ENCODE measurements around the gene ZNF620.

ZNF620 gene

GRCh38 chr3:40476478-40477470 is 29.1 kb upstream of the ZNF620 start, which contains the start of gene ZNF619:
TSS of gene ZNF619 (plus strand) at chr3:40477122. CDS start at chr3:40477980, 858 bp downstream.
- peak within 1 kb of the TSS; percentile 90 for H3K4me3 ChIP-seq (ENCODE audit: low read length)
- DNase-seq (ENCODE audit: low read depth): peak; percentile 74
- TF ChIP-seq, protein P1, sequence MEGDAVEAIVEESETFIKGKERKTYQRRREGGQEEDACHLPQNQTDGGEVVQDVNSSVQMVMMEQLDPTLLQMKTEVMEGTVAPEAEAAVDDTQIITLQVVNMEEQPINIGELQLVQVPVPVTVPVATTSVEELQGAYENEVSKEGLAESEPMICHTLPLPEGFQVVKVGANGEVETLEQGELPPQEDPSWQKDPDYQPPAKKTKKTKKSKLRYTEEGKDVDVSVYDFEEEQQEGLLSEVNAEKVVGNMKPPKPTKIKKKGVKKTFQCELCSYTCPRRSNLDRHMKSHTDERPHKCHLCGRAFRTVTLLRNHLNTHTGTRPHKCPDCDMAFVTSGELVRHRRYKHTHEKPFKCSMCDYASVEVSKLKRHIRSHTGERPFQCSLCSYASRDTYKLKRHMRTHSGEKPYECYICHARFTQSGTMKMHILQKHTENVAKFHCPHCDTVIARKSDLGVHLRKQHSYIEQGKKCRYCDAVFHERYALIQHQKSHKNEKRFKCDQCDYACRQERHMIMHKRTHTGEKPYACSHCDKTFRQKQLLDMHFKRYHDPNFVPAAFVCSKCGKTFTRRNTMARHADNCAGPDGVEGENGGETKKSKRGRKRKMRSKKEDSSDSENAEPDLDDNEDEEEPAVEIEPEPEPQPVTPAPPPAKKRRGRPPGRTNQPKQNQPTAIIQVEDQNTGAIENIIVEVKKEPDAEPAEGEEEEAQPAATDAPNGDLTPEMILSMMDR (conservative IDR thresholded peaks at IDR 0.05; ENCODE audit: low read length): no peak

DNA sequence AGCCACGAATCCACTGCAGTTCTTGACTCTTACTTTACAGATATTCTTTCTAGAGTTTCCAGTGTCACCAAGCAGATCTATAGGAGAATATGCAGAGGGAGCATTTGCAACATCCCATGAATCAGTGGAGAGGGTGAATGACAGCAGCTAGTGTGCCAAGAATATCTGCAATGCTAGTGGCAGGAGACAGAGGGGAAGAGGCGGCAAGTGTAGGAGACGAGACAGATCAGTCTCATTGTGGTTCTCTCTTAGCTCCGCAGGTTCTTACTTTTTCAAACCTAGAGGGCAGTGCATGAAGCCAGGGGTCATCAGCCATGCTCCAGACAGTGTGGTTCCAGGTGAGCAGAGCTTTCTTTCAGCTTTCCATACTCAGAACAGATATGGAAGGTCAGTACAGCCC is 28.2 kb upstream of the ZNF620 start:
- TF ChIP-seq, protein P1 (conservative IDR thresholded peaks at IDR 0.05; ENCODE audit: low read length): no peak
- peak overlapping the region; percentile 90 for H3K4me3 ChIP-seq (ENCODE audit: low read length)
- DNase-seq (ENCODE audit: low read depth): no peak

DNA sequence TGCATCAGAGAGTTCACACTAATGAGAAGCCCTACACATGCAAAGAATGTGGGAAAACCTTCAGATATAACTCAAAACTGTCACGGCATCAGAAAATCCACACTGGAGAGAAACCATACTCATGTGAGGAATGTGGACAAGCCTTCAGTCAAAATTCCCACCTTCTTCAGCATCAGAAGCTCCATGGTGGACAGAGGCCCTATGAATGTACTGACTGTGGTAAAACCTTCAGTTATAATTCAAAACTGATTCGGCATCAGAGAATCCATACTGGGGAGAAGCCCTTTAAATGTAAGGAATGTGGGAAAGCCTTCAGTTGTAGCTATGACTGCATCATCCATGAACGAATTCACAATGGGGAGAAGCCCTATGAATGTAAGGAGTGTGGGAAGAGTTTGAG is 18.7 kb upstream of the ZNF620 start:
- no peak overlapping the region for H3K4me3 ChIP-seq (ENCODE audit: low read length)
- TF ChIP-seq, protein P1 (conservative IDR thresholded peaks at IDR 0.05; ENCODE audit: low read length): no peak
- DNase-seq (ENCODE audit: low read depth): no peak

GRCh38 chr3:40490916-40491315 is 14.9 kb upstream of the ZNF620 start:
- no peak for DNase-seq (ENCODE audit: low read depth)
- TF ChIP-seq, protein P1 (conservative IDR thresholded peaks at IDR 0.05; ENCODE audit: low read length): no peak
- no peak overlapping the region for H3K4me3 ChIP-seq (ENCODE audit: low read length)

DNA sequence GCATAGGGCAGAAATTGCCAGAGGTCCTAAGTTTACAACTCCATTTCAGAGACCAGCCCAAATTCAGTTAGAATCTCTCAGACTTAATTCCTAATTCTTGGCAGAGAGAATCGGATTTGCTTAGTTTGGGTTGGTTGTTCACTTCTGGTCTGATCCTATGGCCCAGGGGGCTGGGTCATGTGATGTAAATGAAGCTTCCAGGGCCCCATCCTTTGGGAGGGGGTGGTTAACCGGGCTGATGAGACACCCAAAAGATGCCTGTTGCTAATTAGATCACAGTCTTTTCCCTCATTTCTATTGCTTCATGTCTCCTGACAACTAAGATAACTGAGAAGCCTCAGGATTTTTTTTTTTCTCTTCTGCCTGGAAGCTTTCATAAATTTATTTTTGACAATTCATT is 11.1 kb upstream of the ZNF620 start:
- TF ChIP-seq, protein P1 (conservative IDR thresholded peaks at IDR 0.05; ENCODE audit: low read length): no peak
- no peak for DNase-seq (ENCODE audit: low read depth)
- H3K4me3 ChIP-seq (ENCODE audit: low read length): no peak overlapping the region

- no peak for DNase-seq (ENCODE audit: low read depth)
- H3K4me3 ChIP-seq (ENCODE audit: low read length): no peak overlapping the region
- TF ChIP-seq, protein P1 (conservative IDR thresholded peaks at IDR 0.05; ENCODE audit: low read length): no peak
These were observed 8.6 kb upstream of the ZNF620 start for GRCh38 chr3:40497288-40497687.

DNA sequence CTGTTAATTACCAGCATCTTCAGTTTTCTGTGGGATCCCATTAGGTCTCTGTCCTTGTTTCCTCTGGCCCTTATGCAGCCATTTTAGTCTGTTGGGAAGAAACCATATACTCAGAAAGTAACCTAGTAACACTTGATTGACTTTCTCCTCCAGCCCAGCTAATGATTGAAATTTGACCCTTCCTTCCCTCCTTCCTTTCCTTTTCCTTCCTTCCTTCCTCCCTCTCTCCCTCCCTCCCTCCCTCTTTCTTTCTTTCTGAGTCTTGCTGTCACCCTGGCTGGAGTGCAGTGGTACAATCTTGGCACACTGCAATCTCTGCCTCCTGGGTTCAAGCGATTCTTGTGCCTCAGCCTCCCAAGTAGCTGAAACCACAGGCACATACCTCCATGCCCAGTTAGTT is 5.9 kb upstream of the ZNF620 start:
- DNase-seq (ENCODE audit: low read depth): no peak
- H3K4me3 ChIP-seq (ENCODE audit: low read length): no peak overlapping the region
- TF ChIP-seq, protein P1 (conservative IDR thresholded peaks at IDR 0.05; ENCODE audit: low read length): no peak
